Measurements from ENCODE around the gene KBTBD2. TPM values are rescaled to one million over a fixed set of nuclear protein-coding genes. Genes with fewer than 3 reads are reported as not detected.
"Not testable (repeated sequence)": the region's sequence is repeated elsewhere in the genome, so short reads cannot be mapped to it uniquely, and the experiment has no call there.

The KBTBD2 gene
- total RNA-seq, 1 experiment from 2014 or later, result 49.4 TPM

DNA sequence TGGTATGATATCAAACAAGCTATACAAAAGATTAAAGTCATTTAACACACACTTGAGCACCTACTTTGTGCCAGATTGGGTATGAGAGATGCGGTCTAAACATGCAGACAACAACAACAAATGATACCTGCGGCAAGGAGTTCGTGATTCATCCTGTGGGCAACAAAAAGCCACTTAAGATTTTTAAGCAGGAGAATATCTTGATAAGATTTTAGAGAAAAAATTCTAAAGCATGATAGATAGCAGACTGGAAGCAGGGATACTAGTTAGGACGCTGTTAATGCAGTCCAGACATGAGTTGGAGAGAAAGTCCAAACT lies 1.6 kb upstream of the KBTBD2 start:
- no peak for DNase-seq (ENCODE audit: low spot score)

DNA sequence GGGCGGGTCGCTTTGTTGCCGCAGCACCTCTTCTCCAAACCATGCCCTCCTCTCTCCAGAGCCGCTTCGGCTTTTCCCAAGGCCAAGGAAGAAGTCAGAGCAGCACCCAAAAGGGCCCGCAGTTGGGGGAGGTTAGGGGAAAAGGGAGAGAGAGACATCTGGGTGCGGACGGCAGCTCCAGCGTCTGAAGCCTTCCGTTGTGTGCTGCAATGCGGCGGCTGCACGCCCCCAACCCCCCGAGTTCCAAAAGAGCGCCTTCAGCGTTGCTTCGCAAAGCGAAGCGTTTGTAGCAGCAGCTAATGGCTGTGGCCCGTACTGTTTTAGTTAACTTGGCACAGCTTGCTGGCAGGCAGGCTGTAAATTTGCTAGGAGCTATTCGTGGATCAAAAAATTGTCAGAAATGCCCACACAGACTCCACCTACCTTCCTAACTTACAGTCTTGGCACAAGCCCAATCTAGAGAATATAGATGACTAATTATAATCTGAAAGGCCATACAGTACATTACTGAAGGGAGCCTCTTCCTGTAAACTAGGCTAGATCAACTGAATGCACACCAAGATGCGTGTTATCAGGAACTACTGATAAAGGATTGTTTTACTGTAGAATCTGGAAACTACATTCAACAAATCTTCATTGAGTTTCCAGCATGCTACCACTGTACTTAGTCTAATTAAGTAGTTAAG lies 1.1 kb upstream of the KBTBD2 start:
- no peak for DNase-seq (ENCODE audit: low spot score)

DNA sequence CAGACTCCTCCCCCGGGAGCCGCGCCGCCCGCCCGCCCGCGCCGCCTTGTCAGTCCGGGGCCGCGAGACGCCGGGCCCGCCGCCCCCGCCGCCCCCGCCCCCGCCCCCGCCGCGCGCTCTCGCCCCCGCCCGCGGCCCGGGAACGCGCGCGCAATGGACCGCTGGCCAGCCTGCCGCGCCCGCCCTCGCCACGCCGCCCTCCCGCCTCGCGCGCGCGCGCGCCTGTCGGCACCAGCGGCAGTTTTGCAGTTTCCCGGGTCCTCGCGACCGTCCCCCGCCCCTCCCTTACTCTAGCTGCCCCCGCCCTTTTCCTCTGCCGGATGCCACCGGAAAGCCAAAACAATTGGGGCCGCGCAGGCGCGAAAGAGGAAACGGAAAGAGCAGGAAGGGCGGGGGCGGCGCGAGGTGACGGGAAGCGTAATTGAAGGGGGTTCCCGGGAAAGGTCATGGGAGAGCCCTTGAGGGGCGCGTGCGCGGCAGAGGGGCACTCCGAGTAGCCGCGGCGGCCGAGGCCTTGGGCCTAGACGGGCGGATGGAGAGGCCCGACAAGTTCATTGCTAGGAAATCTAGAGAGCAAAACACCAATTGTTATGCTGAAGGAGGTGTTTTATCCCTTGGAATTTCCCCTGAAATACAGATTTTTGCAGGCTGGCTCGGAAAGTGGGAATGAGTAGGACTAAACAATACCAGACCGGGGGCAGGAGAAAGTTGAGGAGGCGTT lies 400 bp upstream of the KBTBD2 start:
- peak; percentile 99 for DNase-seq (ENCODE audit: low spot score)

DNA sequence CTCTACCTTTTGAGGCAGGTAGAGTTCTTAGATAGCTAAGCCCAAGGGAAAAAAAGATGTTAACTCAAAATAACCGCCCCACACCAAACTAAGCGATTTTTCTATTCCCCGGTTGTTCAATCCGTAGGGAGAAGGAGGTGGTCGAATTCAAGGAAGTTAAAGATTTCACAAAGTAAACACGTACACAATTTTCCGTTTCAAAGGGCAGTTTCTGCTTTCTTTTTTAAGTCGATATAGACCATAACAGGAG lies 842 bp downstream of the KBTBD2 start:
- no peak for DNase-seq (ENCODE audit: low spot score)

DNA sequence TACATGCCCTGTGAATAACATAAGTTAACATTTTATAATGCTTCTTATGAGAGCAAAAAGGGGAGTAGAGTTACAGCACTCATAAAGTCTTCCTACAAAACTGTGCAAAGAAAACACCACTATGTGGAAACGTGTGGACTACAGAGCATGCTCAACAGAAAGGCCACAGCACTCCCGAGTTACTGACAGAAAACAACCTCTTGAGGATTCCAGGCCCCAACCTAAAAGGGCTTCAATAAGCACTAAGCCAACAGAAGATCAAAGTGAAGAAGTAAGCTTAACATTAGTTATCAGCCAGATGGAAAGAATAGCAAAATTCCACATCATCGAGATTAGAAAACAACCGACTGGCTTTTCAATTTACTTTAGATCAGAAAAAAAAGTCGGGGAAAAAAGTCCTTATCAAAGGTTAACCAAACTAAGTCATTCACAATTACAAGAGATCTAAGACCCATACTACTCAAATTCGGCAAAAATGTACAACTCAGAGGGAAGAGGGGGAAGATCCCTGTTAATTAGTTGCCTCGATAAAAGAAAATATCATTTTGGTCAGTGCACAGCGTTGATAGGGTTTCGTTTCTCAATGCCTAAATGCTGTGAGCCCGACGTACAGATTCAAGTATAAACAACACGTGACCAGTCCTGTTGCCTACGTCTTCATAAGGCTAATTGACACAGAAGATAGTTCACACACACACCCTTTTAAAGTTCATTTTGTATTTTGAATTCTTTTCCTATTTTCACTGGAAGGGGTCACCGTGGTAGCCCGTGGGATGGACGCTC lies 1.4 kb downstream of the KBTBD2 start:
- peak; percentile 87 for DNase-seq (ENCODE audit: low spot score)

DNA sequence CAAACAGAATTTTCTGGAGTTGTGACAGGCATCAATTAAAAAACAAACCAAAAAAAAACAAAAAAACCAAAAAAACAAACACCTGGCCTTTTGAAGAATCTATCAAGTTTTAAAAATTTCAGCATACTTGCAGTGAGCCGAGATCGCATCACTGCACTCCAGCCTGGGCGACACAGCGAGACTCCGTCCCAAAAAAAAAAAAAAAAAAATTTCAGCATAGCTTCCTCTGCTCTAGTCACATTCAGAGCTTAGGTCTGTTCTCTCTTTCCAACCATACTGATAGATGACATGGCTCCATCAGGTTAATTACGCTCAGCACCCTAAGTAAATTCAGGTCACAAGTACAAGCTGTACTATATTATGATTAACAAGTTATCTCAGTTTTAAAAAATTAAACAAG lies 3.1 kb downstream of the KBTBD2 start:
- no peak for DNase-seq (ENCODE audit: low spot score)

DNA sequence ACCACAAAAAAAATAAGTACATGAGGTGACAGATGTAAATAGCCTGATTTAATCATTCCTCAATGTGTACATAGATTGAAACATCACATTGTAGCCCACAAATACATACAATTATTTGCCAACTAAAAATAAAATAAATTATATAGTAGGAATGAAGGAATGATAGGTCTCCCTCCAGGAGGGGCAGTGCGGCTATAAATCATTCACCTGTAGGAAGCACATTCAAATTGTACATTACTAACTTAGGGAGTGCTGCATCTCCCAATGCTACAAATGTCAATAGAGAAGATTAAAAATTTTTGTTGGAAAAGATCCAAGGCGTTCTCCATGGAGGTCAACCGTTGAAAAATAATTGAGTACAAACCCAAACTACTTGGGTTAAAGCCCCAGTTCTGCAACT lies 4.2 kb downstream of the KBTBD2 start:
- no peak for DNase-seq (ENCODE audit: low spot score)

DNA sequence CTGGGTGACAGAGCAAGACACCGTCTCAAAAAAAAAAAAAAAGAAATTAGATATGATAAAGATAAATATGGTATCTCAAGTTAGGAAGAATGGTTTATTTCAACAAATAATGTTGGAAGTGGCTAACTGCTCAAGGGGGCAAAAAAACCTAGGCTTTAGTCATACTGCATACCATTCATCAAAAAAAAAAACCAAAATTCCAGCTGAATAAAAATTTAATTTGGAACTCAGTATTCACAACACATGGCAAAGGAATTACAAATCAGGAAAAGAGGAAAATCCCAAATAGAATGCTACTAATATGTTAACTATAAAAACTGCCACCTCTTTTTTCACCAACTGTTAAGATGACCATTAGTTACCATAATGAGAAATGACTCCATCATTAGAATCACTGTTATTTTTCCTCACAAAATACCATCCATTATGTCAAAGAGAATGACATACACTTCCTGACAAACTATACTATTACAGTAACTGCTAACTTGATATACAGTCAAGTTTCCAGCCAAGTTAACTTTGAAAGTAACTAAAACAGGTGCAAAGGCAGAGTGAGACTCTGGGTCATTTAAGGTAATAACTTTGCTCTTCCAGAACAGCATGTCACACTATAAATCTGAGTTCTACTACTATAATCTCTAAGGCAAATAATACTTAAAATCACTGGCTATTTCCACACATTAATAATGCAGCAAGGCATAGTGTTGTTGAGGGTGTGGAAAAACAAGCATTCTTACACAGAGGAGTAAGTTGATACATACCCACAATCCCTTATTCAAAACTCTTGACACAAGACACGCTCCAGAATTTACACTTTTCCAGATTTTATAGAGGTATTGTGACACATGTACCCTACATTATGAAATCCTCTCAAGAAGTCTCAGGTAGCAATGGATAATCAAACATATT lies 10.2 kb downstream of the KBTBD2 start:
- DNase-seq (ENCODE audit: low spot score), result no peak

DNA sequence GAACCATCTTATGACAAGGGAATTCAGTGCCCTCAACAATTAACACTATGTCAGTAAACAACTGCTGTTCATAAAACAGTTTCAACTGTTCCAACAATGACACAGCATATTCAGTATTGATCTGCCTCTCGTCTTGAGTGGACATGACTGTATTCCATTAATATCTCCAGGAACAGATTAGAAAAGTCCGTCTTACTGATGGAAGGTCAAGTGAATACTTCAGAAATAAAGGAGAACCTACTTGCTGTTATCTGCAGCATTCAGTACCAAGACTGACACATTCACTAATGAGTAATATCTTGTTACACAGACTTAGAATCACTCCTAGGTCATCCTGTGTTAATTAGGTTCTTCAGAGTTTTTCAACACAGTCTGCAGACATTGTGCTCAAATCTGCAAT lies 12.1 kb downstream of the KBTBD2 start:
- peak; percentile 36 for DNase-seq (ENCODE audit: low spot score)

DNA sequence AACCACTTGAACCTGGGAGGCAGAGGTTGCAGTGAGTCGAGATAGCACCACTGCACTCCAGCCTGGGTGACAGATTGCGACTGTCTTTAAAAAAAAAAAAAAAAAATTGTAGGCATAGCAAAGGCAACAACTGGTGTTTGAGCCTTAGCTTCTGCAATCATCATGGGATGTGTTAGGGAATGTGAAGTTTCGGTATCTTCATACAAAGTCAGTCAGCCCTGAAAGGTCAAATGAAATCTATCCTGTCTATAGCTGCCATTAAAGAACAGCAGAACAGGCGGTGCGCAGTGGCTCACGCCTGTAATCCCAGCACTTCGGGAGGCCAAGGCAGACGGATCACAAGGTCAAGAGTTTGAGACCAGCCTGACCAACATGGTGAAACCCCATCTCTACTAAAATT lies 13.5 kb downstream of the KBTBD2 start:
- DNase-seq (ENCODE audit: low spot score), result not testable (repeated sequence)

DNA sequence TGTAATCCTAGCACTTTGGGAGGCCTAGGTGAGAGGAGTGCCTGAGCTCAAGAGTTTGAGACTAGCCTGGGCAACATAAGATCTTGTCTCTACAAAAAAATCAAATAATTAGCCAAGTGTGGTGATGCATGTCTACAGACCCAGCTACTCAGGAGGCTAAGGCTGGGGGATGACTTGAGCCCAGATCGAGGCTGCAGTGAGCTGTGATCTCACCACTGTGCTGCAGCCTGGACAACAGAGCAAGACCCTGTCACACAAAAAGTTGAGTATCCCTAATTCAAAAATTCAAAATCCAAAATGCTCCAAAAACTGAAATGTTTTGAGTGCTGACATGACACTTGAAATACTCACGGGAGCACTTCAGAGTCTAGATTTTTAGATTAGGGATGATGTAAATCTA lies 19.1 kb downstream of the KBTBD2 start:
- no peak for DNase-seq (ENCODE audit: low spot score)

DNA sequence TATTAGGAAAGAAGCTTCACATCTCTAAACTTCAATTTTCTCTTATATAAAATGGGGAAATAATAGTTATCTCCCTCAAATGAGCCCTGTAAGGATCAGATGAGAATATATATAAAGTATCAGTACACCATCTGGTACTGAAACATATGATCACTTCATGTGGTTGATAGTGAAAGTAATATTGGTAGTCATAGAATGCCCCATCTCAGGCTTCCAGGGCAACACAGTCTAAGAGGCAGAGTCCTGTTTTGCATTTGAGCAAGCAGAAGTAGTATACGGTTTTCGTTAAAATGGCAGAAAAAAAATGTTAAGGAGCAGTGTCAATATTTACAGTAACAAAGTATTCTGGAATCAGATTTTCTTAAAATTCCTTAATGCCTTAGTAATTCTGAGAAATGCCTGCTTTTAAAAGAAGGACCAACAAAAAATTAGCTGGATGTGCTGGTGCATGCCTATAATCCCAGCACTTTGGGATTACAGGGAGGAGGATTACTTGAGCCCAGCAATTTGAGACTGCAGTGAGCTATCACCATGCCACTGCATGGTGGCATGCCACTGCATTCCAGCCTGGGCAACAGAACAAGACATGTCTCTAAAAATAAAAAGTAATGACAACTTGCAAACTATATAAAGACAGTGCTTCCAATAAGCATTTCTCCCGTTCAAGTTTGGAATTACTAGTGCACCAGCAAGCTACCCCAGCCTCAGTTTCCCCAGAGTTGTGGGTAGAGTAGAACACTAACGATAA lies 19.8 kb downstream of the KBTBD2 start:
- no peak for DNase-seq (ENCODE audit: low spot score)

DNA sequence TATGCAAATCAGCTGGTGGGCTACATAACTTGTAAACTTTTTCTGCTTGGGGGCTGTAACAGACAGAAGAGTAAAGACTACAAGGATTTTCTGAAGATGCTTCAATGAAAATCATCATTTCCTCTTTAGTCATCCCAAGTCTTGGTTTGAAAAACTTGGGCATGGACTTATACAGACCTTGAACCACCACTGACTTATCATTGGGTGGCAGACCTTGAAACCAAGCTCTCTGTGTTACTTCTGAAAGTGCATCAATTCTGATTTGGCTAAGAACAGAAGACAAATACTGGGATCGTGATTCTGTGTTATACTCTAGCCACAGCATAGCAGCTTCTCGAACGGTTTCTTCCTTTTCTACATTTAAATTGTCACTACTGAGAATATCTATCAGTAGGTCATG lies 21.3 kb downstream of the KBTBD2 start:
- no peak for DNase-seq (ENCODE audit: low spot score)

DNA sequence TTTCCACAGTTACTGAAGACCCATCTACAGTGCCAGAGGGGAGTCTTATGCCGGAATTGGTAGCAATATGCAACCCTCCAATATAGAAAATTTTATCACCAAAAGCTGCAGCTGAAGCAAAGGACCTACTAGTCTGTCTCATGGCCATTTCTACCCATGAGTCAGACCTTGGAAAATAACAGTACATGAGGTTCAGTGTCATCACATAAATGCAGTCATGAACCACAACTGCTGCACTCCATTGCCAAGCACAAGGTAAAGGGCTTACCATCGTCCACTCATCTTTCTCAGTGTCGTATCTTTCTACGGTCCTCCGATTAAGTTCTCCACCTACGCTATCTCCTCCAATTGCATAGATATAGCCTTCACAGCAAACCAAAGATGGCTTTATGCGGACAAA lies 21.8 kb downstream of the KBTBD2 start:
- DNase-seq (ENCODE audit: low spot score), result no peak

DNA sequence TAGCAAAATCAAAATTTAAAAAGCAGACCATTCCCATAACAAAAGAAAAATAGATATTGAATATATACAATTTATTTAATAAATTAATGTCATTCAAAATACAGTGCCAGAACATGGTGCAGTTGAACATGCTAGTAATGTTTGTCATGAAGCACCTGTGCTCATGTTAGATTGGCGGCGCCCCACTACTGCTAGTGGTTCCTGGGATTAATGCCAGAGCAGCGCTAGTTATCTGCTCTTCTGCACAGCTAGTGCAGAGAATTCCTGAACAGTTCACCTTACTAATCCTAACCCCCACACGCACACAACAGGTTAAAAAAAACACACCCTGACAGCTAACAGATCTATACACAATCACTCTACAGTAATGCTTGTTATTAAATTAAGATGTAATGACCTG lies 23.4 kb downstream of the KBTBD2 start:
- no peak for DNase-seq (ENCODE audit: low spot score)

DNA sequence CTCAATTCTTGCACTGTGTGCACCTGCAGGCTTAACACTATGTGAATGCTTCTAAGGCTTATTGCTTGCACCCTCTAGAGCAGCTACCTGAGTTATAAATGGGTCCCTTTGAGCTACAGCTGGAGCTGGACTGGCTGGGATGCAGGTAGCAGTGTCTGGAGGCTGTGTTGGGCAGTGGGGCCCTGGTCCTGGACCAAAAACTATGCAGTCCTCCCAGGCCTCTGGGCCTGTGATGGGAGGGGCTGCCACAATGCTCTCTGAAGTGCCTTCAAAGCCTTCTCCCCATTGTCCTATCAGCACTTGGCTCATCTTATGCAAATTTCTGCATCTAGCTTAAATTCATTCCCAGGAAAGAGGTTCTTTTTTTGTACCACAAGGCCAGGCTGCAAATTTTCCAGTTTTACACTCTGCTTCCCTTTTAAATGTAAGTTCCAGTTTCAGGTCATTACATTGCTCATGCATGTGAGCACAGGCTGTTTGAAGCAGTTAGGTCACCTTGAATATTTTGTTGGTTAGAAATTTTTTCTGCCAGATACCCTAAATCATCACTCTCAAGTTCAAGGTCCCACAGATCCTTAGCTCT lies 26.0 kb downstream of the KBTBD2 start:
- no peak for DNase-seq (ENCODE audit: low spot score)

DNA sequence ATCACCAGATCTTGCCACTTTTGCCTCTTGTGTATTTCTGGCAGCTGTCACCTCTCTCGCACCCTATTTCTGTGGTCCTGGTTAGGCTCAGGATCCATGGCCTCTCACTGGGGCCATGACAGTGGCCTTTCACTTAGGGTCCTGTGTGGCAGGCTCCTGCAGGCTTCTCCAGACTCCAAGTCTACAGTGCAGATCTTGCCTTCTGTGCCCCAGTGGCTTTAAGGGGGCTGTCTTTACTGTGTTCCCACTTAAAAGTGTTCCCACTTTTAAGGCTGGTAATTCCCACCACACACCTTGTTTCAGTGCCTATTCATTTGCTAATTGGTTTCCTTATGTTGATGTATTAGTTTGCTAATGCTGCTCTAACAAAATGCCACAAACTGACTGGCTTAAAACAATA lies 27.7 kb downstream of the KBTBD2 start:
- not testable (repeated sequence) for DNase-seq (ENCODE audit: low spot score)

DNA sequence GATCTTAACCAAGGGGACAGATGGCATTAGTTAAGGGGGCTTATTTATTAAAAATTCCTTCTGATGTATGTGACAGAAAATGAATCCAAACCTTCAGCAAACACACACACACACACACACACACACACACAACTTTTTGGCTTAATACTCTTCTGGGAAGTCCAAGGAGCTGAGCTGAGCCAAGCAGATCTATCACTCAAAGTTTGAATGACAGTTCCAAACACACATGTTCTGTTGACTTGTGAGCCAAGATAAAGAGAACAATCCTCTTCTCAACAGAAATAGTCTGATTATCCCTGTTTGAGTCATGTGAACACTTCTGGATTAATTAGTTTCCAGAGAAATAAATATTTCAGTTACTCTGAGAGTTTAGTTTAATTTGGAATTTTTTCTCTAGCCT lies 31.5 kb downstream of the KBTBD2 start:
- no peak for DNase-seq (ENCODE audit: low spot score)

DNA sequence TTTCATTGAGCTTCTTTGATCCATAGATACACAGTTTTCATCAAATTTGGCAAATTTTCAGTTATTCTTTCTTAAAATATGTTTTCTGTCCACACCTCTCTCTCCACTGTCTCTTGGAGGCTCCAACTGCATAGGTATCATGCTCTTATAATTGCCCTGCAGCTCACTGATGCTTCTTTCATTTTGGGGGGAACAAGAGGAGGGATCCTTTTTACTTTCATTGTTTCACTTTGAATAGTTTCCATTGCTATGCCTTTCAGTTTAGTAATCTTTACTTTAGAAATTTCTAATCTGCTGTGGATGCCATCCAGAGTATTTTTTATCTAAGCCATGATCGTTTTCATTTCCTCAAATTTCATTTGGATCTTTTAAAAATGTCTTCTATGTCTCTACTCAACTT lies 32.9 kb downstream of the KBTBD2 start:
- DNase-seq (ENCODE audit: low spot score), result no peak

DNA sequence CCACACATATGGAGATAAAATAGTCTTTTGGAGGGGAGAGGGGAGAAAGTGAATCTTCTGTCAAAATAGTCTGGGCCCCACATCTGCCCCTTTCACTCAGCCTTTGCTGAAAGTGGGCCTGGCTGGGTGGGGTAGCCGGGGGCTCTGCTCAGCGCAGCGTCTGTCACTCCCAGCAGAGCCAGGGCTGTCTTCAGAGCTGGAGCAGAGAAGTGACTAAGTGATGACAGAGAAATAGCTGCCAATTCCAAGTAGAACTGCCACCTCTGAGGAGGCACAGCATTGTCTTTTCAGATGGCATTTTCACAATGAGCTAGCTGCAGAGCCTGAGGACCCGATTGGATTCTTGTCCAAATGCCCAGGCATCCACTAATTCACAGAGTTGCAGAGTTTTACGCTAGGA lies 34.5 kb downstream of the KBTBD2 start:
- DNase-seq (ENCODE audit: low spot score), result not testable (repeated sequence)
